Myocyte (in vitro differentiated cells): ENCODE results near the gene KLF15. TPM values are rescaled to one million over a fixed set of nuclear protein-coding genes. Genes with fewer than 3 reads are reported as not detected.

Experiments
- DNase-seq: peaks from one replicate; pipeline ENCODE4 v3.0.0-alpha.2; 2012; ENCODE audit warnings: low read depth
- total RNA-seq: library from RNA; depleted of rRNA; stranded (reverse); fragments of >200 nt; gene quantifications from 2 replicates; pipeline ENCODE4 v1.2.3, GENCODE V29; 2014

The KLF15 gene
- total RNA-seq, 1 donor from 2014 or later: 1.2 TPM

- DNase-seq: no peak
These were observed 32.6 kb upstream of the KLF15 start for GRCh38 chr3:126389794-126390146.

DNA sequence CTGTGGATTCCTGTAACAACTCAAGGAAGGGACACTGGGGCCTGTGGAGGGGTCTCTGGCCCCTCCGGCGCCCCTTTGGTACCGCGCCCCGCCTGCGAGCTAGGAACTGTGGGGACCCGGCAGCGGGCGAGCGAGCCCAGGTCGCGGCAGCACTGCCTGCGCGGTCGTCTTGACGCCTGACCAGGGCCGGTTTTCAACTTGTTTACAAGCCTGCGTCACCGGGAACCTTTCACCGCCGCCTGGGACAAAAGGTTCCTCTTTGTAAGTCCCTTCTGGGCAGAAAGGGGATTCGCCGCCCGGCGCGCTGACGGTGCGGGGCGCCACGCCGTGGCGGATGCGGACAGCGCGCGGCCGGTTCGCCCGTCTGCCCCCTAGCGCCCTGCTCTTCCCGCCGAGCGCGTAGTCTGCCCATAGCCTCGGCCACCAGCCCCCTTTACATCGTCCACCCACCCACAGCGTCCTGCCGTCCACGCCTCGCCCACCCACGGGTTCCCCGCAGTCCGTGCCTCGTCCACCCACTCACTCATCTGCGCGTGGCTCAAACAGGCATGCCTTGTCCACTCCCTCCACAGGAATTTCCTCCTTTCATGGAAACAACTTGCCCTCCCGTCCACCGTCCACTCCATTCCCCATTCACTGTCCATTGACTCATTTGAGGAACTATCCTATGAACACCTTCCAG, 32.0 kb upstream of the KLF15 start:
- DNase-seq: peak; percentile 70

DNA sequence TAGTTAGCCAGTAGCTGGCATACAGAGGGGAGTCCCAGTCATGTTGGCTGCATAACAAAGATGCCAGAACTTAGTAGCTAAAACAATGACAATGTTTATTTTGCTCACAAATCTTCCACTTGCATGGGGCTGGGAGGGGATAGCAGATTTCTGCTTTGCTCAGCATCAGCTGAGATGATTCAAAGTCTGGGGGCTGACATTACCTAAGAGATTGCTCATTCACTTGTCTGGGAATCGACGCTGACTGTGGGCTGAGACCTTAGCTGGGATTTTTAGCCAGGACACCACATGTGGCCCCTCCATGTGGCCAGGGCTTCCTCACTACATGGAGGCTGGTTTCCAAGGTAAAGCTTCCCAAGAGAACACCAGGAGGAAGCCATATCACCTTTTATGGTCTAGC, 24.8 kb upstream of the KLF15 start:
- DNase-seq: no peak

DNA sequence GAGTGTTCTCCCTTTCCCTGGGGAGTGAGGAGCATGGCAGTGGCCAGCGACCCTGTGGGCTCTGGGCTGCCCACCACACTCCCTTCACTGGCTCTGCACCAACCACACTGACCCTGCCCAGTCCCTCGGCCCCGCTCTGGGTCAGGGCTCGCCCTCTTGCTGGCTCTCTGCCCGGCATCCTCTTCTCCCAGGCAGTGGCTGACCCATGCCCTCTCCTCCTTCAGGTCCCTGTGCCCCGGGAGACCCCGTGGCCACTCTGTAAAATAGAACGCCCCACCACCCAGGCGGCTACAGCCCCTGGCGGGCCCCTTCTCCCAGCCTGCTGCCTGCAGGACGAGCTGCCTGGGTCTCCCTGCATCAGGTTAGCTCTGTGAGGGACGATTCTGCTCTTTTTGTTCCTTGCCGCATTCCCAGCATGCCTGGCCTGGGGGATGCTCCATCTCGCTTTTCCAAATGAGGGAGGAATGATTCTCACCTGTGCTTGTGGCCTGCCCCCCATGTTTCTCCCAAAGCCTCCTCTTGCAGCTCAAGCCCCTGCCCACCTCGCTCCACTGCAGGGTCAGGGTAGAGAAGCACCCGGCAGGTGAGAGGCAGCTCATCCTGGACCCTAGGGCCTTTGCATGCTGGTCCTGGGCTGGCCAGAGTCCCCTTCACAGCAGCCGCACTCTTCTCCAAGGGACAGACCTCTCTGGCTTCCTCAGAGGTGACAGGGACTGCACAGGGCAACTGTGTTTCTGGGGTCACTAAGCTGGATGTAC, 23.0 kb upstream of the KLF15 start:
- no peak for DNase-seq

- DNase-seq: no peak
These were observed 21.1 kb upstream of the KLF15 start for GRCh38 chr3:126378341-126378751.

DNA sequence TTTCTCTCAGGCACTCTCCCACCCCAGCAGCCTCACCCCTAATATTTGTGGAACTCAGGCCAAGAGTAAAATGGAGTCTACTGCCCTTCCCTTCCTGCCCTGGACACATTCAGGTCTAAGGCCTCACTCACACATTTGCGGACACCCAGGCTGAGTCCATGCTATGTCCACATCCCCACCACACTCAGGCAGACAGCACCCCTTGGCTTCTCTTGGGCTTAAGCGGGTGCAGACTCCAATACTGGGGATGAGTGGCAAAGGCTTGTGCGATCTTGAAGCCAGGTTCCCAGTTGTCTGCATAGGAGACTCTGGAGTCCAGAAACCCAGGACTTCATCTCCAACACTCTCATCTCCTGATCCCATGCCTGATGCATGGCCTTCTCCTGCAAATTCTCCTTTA, 20.0 kb upstream of the KLF15 start:
- DNase-seq: no peak

DNA sequence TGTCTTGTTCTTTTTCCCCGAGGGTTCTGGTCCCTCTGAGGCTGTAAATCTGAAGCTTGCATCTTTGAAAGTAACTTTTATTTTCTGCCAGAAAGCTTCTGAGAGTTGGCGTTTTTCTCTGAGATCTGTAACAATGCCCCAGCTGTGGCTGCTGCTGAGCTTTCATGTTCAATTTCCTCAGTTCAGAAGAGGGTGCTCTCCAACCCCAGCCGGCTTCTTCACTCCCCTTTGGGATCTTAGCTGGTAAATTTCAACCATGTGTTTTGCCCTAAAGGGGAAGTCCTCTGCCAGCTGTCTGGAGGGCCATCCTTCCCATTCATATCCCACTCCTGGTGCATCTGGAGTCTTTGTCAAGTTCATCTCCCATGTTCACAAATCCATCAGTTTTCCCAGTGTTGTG, 19.2 kb upstream of the KLF15 start:
- DNase-seq: no peak

DNA sequence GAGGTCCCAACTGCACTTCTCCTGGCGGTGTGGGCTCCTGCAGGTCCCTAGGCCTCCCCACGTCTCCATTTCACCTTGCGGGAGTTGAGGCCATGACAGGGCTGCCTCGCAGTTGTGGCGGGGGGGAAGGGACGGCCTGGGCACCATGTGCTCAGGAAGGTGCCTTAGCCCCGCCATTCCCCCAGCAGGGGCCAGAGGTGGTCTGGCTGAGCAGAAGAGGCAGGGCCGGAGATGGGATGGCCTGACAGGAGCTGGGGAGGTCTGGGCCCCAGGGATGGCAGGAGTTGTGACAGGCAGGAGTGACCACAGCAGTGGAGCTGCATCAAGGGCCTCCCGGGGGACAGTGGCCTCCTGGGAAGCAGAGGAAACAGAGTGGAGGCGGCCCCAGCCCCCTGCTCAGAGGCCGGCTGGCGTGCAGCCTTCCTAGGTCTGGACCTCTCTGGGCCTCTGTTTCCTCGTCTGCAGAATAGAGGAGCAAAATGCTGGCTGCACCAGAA, 18.7 kb upstream of the KLF15 start:
- no peak for DNase-seq

GRCh38 chr3:126373682-126374601, 16.7 kb upstream of the KLF15 start:
- DNase-seq: peak; percentile 30

DNA sequence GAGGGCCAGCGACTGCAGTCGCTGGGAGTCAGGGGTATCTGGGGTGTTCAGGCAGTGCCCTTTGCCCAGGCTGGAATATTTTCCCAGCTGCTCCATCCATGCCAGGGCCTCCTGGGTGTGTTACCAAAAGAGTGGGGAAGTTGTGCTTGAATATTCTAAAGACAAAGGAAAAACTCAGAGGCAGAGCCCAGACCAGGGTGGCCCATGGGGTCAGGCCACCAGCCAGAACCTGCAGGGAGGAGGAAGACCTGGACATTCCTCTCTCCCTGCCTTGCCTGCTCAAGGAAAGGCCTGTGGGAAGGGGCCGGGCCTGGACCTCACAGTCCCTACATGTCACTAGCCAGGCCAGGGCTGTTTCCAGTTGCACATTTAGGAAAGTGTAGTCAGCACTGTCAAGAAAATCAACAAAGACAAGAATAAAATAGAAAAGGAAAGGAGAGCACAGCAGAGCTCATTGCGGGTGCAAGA, 16.0 kb upstream of the KLF15 start:
- DNase-seq: no peak

- DNase-seq: no peak
These were observed 15.4 kb upstream of the KLF15 start for GRCh38 chr3:126372413-126373145.

- DNase-seq: no peak
These were observed 14.0 kb upstream of the KLF15 start for GRCh38 chr3:126371096-126371705.

GRCh38 chr3:126370606-126371005, 13.4 kb upstream of the KLF15 start:
- no peak for DNase-seq

GRCh38 chr3:126370055-126370454, 12.8 kb upstream of the KLF15 start:
- DNase-seq: no peak

DNA sequence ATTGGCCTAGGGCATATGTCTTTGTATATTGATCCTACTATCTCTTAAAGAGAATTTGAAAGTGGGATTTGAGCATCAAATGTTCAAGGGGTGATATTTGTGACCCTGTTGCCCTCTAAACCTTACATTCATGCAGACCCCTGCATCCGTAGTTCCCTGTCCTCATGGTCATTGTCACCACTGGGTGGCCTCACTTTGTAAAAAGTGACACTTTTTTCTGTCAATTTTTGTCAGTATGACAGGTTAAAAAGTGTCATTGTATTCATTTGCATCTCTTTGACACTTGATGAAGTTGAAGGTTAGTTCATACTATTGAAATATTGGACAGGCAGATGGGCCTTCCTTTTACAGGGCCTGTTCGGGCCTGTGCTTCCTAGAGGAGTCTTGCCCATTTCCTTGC, 12.3 kb upstream of the KLF15 start:
- no peak for DNase-seq

- DNase-seq: no peak
These were observed 10.2 kb upstream of the KLF15 start for GRCh38 chr3:126367316-126367805.

DNA sequence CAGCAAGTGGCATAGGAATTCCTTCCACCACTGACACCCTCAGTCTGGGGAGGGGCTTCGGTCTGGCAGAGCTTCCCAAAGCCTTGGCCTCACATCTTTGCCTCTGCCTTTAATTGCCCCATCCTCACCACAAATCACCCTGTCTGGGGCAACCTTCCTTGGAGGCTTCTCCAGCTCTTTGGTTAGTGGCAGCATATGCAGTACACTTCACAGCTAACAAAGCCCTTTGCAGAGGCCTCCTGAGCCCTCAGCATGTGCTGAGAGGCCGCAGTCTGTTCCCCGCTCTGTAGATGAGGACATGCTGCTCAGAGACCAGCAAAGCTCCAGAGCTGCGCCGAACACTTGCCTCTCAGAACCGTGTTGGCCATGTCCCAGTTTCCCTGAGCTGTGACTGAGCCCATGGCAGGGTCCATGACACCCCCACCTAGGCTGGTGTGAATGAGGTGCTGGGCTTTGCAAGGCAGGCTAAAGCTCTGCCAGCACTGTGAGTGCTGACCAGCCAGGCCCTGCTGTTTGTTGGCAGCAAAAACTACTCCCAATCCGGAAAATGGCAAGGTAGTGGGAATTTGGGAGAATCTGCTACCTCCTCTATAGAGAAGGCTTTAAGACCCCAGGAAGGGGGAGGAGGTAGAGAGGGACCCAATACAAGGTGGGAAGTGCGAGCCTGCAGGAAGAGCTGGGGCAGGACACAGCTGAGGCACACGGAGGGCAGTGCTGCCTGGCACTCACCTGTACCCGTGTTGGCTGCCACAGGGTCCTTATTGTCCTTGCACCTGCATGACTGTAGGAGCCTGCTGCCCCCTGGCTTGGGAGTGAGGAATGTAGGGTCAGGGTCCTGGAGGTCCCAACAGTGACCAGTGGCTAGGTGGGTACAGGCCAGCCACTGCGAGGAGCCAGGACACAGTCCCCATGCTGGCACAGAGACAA, 8.4 kb upstream of the KLF15 start:
- DNase-seq: no peak

GRCh38 chr3:126364731-126365301, 7.6 kb upstream of the KLF15 start:
- DNase-seq: no peak
